ENCODE measurements around the gene PCNT.
"Not testable (repeated sequence)": the region's sequence is repeated elsewhere in the genome, so short reads cannot be mapped to it uniquely, and the experiment has no call there.

PCNT gene

DNA sequence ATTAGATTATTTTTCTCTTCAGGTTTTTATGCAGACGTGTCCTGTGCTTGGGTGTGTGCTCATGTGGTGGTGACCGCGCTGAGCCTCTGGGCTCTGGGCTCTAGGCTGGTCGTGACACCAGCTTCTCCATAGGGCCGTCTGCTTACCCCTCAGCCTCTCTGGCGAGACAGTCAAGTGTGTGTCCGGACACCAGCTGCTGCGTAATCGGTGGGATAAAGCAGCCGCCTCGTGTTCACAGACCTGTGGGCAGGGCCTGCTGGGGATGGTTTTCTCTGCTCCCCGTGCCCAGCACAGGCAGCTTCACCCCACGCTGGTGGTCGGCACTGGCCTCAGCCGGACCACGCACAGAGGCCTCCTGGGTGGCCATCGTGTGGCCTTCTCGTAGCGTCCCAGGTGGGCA is 101.1 kb downstream of the PCNT start:
- no peak overlapping the region for H3K27ac ChIP-seq (ENCODE audit: low read length)
- H3K4me3 ChIP-seq (ENCODE audit: low read depth in 1 of 2, low read length in 2 of 2): no peak overlapping the region
- H3K4me1 ChIP-seq (ENCODE audit: control insufficient read depth in 1 of 2, insufficient read depth in 2 of 2, low read length in 2 of 2): no peaks in the 10 kb centered on the region
- no peaks in the 10 kb centered on the region for H3K9me3 ChIP-seq (ENCODE audit: control insufficient read depth in 1 of 2, low read length in 2 of 2)
- H3K36me3 ChIP-seq (ENCODE audit: control insufficient read depth in 1 of 2, insufficient read depth in 2 of 2, low read length in 2 of 2): peaks cover 4 to 63% of the 10 kb centered on the region in 2 donors
- no peaks in the 10 kb centered on the region for H3K27me3 ChIP-seq (ENCODE audit: low read depth, low read length)

DNA sequence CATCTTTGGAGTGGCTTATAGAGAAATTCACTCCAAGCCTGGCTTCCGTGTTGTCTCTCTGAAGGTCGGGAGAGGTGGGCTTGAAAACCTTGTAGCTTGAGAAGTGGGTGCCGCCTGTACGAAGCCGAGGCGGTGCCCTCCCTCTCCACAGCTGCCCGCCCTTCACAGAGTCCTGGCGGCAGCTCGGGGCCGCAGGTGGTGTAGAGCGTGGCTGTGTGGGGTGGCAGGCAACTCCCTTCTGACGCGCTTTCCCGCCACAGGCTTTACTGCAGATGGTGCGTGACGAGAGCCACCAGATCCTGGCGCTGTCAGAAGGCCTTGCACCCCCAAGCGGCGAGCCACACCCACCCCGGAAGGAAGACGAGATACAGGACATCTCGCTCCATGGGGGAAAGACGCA is 101.6 kb downstream of the PCNT start:
- Histone ChIP-seq H3K27ac (ENCODE audit: low read length) (no peak overlapping the region), H3K36me3 (ENCODE audit: control insufficient read depth in 1 of 2, insufficient read depth in 2 of 2, low read length in 2 of 2) (peaks cover 7 to 66% of the 10 kb centered on the region in 2 donors), H3K4me1 (ENCODE audit: control insufficient read depth in 1 of 2, insufficient read depth in 2 of 2, low read length in 2 of 2) (no peaks in the 10 kb centered on the region), H3K4me3 (ENCODE audit: low read depth in 1 of 2, low read length in 2 of 2) (no peak overlapping the region), H3K9me3 (ENCODE audit: control insufficient read depth in 1 of 2, low read length in 2 of 2) (no peaks in the 10 kb centered on the region), H3K27me3 (ENCODE audit: low read depth, low read length) (no peaks in the 10 kb centered on the region)

DNA sequence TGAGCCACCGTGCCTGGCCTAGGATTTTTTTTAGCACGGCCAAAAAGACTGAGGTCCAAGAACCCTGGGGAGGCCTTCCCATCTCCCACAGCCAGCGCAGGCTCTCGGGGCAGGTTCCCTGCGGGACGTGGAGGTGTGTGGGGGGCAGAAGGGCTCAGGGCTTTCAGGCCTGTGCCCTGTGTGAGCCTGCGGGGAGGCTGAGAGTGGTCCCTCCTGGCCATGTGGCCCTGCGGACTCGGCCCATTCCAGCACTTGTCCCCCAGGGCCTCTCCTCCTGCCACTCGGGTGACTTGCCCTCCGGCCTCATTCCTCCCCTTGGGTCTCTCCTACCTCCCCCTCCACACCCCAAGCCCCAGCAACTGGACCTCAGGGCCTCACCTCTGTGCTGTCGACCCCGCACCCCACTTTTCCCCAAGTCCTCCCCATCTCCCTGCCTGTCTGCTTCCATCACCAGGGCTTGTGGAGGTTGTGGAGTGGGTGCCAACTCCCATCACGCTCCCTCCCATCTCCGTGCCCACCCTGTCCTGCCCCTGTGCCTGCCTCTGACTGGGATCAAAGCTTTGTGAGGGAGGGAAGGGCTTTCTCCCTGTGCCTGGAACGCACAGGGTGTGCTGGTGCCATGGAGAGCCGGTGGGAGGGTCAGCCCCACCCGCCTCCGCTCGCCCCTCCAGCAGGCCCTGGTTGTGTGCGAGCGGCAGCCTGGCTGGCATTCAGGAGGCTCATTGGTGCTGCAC is 102.5 kb downstream of the PCNT start:
- Histone ChIP-seq H3K4me3 (ENCODE audit: low read depth in 1 of 2, low read length in 2 of 2) (no peak overlapping the region), H3K9me3 (ENCODE audit: control insufficient read depth in 1 of 2, low read length in 2 of 2) (no peaks in the 10 kb centered on the region), H3K36me3 (ENCODE audit: control insufficient read depth in 1 of 2, insufficient read depth in 2 of 2, low read length in 2 of 2) (peaks cover 9 to 66% of the 10 kb centered on the region in 2 donors), H3K27ac (ENCODE audit: low read length) (no peak overlapping the region), H3K4me1 (ENCODE audit: control insufficient read depth in 1 of 2, insufficient read depth in 2 of 2, low read length in 2 of 2) (no peaks in the 10 kb centered on the region), H3K27me3 (ENCODE audit: low read depth, low read length) (no peaks in the 10 kb centered on the region)

DNA sequence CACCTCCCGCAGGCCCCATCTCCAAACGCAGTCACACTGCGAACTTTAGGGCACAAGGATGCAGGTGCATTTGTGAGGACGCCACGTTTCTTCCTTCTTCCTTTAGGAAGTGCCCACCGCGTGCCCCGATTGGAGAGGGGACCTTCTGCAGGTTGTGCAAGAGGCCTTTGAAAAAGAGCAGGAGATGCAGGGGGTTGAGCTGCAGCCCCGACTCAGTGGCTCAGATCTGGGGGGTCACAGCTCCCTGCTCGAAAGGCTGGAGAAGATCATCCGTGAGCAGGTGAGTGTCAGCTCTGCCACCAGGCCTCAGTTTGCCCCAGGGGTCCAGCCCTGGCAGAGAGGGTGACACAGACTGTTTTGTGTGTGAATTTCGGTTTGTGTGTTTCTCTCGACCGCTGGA is 103.6 kb downstream of the PCNT start:
- Histone ChIP-seq H3K27ac (ENCODE audit: low read length) (no peak overlapping the region), H3K4me3 (ENCODE audit: low read depth in 1 of 2, low read length in 2 of 2) (no peak overlapping the region), H3K4me1 (ENCODE audit: control insufficient read depth in 1 of 2, insufficient read depth in 2 of 2, low read length in 2 of 2) (no peaks in the 10 kb centered on the region), H3K9me3 (ENCODE audit: control insufficient read depth in 1 of 2, low read length in 2 of 2) (no peaks in the 10 kb centered on the region), H3K27me3 (ENCODE audit: low read depth, low read length) (no peaks in the 10 kb centered on the region), H3K36me3 (ENCODE audit: control insufficient read depth in 1 of 2, insufficient read depth in 2 of 2, low read length in 2 of 2) (peaks cover 6 to 67% of the 10 kb centered on the region in 2 donors)

DNA sequence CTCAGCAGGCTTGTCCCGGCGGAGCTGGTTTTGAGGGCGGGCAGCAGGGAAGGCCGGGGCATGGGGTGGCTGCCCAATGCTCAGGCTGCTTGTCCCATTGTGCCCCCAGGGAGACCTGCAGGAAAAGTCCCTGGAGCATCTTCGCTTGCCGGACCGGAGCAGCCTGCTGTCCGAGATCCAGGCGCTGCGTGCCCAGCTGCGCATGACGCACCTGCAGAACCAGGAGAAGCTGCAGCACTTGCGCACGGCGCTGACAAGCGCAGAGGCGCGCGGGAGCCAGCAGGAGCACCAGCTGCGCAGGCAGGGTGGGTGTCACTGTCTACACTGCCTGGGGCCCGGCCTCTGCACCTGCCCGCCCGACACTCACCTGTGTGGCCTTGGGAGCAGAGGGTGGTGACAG is 104.3 kb downstream of the PCNT start:
- Histone ChIP-seq H3K4me1 (ENCODE audit: control insufficient read depth in 1 of 2, insufficient read depth in 2 of 2, low read length in 2 of 2) (no peaks in the 10 kb centered on the region), H3K36me3 (ENCODE audit: control insufficient read depth in 1 of 2, insufficient read depth in 2 of 2, low read length in 2 of 2) (peaks cover 4 to 70% of the 10 kb centered on the region in 2 donors), H3K4me3 (ENCODE audit: low read depth in 1 of 2, low read length in 2 of 2) (no peak overlapping the region), H3K27ac (ENCODE audit: low read length) (no peak overlapping the region), H3K9me3 (ENCODE audit: control insufficient read depth in 1 of 2, low read length in 2 of 2) (no peaks in the 10 kb centered on the region), H3K27me3 (ENCODE audit: low read depth, low read length) (no peaks in the 10 kb centered on the region)

DNA sequence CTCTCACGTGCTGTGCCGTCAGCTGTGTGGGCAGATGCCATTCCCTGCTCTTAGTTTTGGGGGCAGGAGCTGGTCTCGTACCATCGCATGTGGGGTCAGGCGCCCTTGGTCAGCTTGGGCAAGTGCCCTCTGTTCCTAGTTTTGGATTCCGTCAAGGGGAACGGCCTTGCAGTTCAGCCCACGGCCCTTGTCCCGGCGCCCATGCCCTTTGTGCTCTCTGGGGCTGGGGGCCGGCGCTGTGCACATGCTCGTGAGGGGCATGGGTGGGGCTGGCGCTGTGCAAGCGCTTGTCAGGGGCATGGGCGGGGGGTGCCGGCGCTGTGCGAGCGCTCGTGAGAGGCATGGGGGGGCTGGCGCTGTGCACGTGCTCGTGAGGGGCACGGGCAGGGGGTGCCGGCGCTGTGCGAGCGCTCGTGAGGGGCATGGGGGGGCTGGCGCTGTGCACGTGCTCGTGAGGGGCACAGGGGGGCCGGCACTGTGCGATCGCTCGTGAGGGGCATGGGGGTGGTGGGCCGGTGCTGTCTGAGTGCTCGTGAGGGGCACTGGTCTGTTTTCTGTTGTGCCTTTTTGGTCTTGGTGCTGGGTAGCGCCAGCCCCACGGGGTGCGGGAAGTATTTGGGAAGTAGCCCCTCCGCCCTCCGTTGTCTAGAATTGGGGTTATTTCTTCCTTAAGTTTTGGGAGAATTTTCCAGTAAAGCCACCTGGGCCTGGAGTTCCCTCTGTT is 105.2 kb downstream of the PCNT start:
- no peak overlapping the region for H3K4me3 ChIP-seq (ENCODE audit: low read depth in 1 of 2, low read length in 2 of 2)
- H3K36me3 ChIP-seq (ENCODE audit: control insufficient read depth in 1 of 2, insufficient read depth in 2 of 2, low read length in 2 of 2): peaks cover 4 to 73% of the 10 kb centered on the region in 2 donors
- H3K27me3 ChIP-seq (ENCODE audit: low read depth, low read length): no peaks in the 10 kb centered on the region
- no peaks in the 10 kb centered on the region for H3K4me1 ChIP-seq (ENCODE audit: control insufficient read depth in 1 of 2, insufficient read depth in 2 of 2, low read length in 2 of 2)
- H3K27ac ChIP-seq (ENCODE audit: low read length): no peak overlapping the region
- no peaks in the 10 kb centered on the region for H3K9me3 ChIP-seq (ENCODE audit: control insufficient read depth in 1 of 2, low read length in 2 of 2)

DNA sequence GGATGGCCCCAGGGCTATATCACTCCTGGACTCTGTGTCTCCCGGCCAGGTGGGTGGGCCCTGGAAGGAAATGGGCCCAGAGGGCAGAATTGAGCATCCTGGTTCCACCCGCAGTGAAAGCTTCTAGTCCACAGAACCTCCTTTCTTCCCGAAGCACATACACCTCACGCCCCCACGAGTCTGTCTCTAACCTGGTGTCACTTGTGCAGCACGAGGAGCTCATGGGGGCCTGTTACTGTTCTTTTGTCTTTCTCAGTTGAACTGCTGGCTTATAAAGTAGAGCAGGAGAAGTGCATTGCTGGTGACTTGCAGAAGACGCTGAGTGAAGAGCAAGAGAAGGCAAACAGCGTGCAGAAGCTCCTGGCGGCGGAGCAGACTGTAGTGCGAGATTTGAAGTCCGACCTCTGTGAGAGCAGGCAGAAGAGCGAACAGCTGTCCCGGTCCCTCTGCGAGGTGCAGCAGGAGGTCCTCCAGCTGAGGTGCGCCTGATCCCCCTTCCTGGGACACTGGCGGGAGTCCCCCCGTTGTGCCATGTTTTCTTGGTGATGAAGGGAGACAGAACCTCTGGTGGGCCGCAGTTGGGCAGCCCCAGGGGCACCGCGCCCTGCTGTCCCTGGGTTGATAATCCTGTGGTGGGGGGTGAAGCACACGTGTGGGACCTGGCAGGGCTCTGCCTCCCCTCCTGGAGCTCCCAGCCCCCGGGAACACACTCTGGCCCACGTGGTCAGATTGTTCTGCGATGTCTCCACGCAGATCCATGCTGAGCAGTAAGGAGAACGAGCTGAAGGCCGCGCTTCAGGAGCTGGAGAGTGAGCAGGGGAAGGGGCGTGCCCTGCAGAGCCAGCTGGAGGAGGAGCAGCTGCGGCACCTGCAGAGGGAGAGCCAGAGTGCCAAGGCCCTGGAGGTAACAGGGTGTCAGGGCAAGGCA is 106.1 kb downstream of the PCNT start:
- Histone ChIP-seq H3K36me3 (ENCODE audit: control insufficient read depth in 1 of 2, insufficient read depth in 2 of 2, low read length in 2 of 2) (peaks cover 9 to 79% of the 10 kb centered on the region in 2 donors), H3K9me3 (ENCODE audit: control insufficient read depth in 1 of 2, low read length in 2 of 2) (no peaks in the 10 kb centered on the region), H3K4me1 (ENCODE audit: control insufficient read depth in 1 of 2, insufficient read depth in 2 of 2, low read length in 2 of 2) (no peaks in the 10 kb centered on the region), H3K27ac (ENCODE audit: low read length) (no peak overlapping the region), H3K4me3 (ENCODE audit: low read depth in 1 of 2, low read length in 2 of 2) (no peak overlapping the region), H3K27me3 (ENCODE audit: low read depth, low read length) (no peaks in the 10 kb centered on the region)

DNA sequence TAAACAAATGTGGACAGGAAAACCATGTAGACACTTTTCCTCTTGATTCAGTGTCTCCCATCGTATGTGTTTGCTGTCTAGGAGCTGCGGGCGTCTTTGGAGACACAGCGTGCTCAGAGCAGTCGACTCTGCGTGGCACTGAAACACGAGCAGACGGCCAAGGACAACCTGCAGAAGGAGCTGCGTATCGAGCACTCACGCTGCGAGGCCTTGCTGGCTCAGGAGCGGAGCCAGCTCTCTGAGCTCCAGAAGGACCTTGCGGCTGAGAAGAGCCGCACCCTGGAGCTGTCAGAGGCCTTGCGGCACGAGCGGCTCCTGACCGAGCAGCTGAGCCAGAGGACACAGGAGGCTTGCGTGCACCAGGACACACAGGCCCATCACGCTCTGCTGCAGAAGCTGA is 107.5 kb downstream of the PCNT start:
- Histone ChIP-seq H3K36me3 (ENCODE audit: control insufficient read depth in 1 of 2, insufficient read depth in 2 of 2, low read length in 2 of 2) (peaks cover 9 to 75% of the 10 kb centered on the region in 2 donors), H3K4me3 (ENCODE audit: low read depth in 1 of 2, low read length in 2 of 2) (no peak overlapping the region), H3K9me3 (ENCODE audit: control insufficient read depth in 1 of 2, low read length in 2 of 2) (no peaks in the 10 kb centered on the region), H3K27ac (ENCODE audit: low read length) (no peak overlapping the region), H3K27me3 (ENCODE audit: low read depth, low read length) (no peaks in the 10 kb centered on the region), H3K4me1 (ENCODE audit: control insufficient read depth in 1 of 2, insufficient read depth in 2 of 2, low read length in 2 of 2) (no peaks in the 10 kb centered on the region)

DNA sequence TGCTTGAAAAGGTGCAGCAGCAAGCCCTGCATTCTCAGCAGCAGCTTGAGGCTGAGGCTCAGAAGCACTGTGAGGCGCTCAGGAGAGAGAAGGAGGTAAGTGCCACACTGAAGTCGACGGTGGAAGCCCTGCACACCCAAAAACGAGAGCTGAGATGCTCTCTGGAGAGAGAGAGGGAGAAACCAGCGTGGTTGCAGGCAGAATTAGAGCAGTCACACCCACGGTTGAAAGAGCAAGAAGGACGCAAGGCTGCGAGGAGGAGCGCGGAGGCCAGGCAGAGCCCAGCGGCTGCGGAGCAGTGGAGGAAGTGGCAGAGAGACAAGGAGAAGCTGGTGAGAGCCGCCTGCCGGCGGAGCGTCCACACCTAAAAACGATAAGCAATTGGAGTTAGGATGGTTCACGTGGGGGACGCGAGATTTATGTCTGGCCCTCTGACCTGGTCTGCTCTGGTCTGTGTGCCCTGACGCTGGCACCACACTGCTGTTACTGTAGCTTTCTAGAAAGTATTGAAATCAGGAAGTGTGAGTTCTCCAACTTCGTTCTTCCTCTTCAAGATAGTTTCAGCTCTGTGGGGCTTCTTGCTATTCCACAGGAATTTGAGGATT is 108.0 kb downstream of the PCNT start:
- no peak overlapping the region for H3K27ac ChIP-seq (ENCODE audit: low read length)

DNA sequence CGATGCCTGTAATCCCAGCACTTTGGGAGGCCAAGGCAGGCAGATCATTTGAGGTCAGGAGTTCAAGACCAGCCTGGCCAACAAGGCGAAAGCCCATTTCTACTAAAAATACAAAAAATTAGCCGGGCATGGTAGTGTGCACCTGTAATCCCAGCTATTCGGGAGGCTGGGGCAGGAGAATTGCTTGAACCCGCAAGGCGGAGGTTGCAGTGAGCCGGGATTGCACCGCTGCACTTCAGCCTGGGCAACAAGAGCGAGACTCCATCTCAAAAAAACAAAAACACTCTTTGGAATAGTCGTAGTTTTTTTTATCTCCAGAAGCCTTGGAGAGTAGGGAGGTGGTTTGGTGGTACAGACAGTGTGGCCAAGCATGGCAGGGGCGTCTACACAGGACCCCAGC is 109.2 kb downstream of the PCNT start:
- H3K4me3 ChIP-seq (ENCODE audit: low read depth in 1 of 2, low read length in 2 of 2); H3K27me3 ChIP-seq (ENCODE audit: low read depth, low read length); H3K4me1 ChIP-seq (ENCODE audit: control insufficient read depth in 1 of 2, insufficient read depth in 2 of 2, low read length in 2 of 2); H3K27ac ChIP-seq (ENCODE audit: low read length); H3K9me3 ChIP-seq (ENCODE audit: control insufficient read depth in 1 of 2, low read length in 2 of 2): not testable (repeated sequence)
- peaks cover 15 to 73% of the 10 kb centered on the region in 2 donors for H3K36me3 ChIP-seq (ENCODE audit: control insufficient read depth in 1 of 2, insufficient read depth in 2 of 2, low read length in 2 of 2)

More for the DNA sequence above, 108.0 kb downstream of the PCNT start:
- Histone ChIP-seq H3K4me1 (ENCODE audit: control insufficient read depth in 1 of 2, insufficient read depth in 2 of 2, low read length in 2 of 2) (no peaks in the 10 kb centered on the region), H3K36me3 (ENCODE audit: control insufficient read depth in 1 of 2, insufficient read depth in 2 of 2, low read length in 2 of 2) (peaks cover 9 to 73% of the 10 kb centered on the region in 2 donors), H3K4me3 (ENCODE audit: low read depth in 1 of 2, low read length in 2 of 2) (no peak overlapping the region), H3K27me3 (ENCODE audit: low read depth, low read length) (no peaks in the 10 kb centered on the region), H3K9me3 (ENCODE audit: control insufficient read depth in 1 of 2, low read length in 2 of 2) (no peaks in the 10 kb centered on the region)

Measured in muscle layer of duodenum (tissue), 2 donors.